HG02884 (cell line): Measurements from ENCODE around the gene PHPT1.
"Not testable (repeated sequence)": the region's sequence is repeated elsewhere in the genome, so short reads cannot be mapped to it uniquely, and the experiment has no call there.

ENCODE experiments used
- ATAC-seq: cut with Tn5 transposase; IDR thresholded peaks from one replicate; pipeline ENCODE4 v1.9.1; 2021; ENCODE audit warnings: mild to moderate bottlenecking, moderate library complexity; ENCODE audit not compliant: unreplicated experiment

Gene PHPT1

GRCh38 chr9:136837146-136837855, 11.9 kb upstream of the PHPT1 start:
- ATAC-seq: no peak

GRCh38 chr9:136837856-136838277, 11.3 kb upstream of the PHPT1 start:
- ATAC-seq: not testable (repeated sequence)

GRCh38 chr9:136838314-136839228, 10.6 kb upstream of the PHPT1 start:
- no peak for ATAC-seq

GRCh38 chr9:136839229-136840139, 9.7 kb upstream of the PHPT1 start:
- no peak for ATAC-seq

GRCh38 chr9:136840140-136840876, 8.9 kb upstream of the PHPT1 start:
- no peak for ATAC-seq

- no peak for ATAC-seq
Measured at GRCh38 chr9:136840877-136841645, 8.1 kb upstream of the PHPT1 start.

GRCh38 chr9:136841646-136842379, 7.4 kb upstream of the PHPT1 start:
- not testable (repeated sequence) for ATAC-seq

GRCh38 chr9:136842380-136842948, 6.7 kb upstream of the PHPT1 start, which contains the start of gene AJM1:
AJM1 (plus strand) TSS chr9:136842478; CDS start chr9:136844415, 1,937 bp downstream.
- peak; percentile 48 for ATAC-seq

- ATAC-seq: not testable (repeated sequence)
Measured at GRCh38 chr9:136843159-136843800, 5.9 kb upstream of the PHPT1 start.

GRCh38 chr9:136843801-136844740, 5.1 kb upstream of the PHPT1 start:
- not testable (repeated sequence) for ATAC-seq

- ATAC-seq: no peak
Measured at GRCh38 chr9:136844761-136845464, 4.3 kb upstream of the PHPT1 start.

GRCh38 chr9:136845465-136846260, 3.5 kb upstream of the PHPT1 start:
- ATAC-seq: no peak

- no peak for ATAC-seq
Measured at GRCh38 chr9:136846376-136847087, 2.7 kb upstream of the PHPT1 start.

- ATAC-seq: no peak
Measured at GRCh38 chr9:136847088-136847825, 2.0 kb upstream of the PHPT1 start.
